OCI-LY7 (cell line): ENCODE results near the gene PPM1H. TPM values are rescaled to one million over a fixed set of nuclear protein-coding genes. Genes with fewer than 3 reads are reported as not detected.

ENCODE experiments used
- BruUV-seq: library from RNA; stranded (reverse); fragments of 400-500 nt; replicated peaks from 2 replicates; lab custom pipeline; 2021; lab: Mats Ljungman, UMichigan
- CTCF ChIA-PET: fragments of 300-600 bp; sonication (Branson Sonifier 250); formaldehyde crosslinking; loops from one replicate; lab custom pipeline; 2022; ENCODE audit warnings: antibody characterized with exemption; ENCODE audit not compliant: unreplicated experiment; lab: Charles Lee
- POLR2A ChIA-PET: fragments of 300-600 bp; sonication (Branson Sonifier 250); formaldehyde crosslinking; loops from one replicate; lab custom pipeline; 2022; ENCODE audit warnings: antibody characterized with exemption; lab: Charles Lee
- DNase-seq: peaks from one replicate; pipeline ENCODE4 v3.0.0-alpha.2; 2015; ENCODE audit warnings: low spot score
- H2AFZ ChIP-seq: fragments of 200-600 bp; sonication (generic), shearing (Covaris generic); 2 replicates; pipeline ENCODE4 v1.6.1; 2014; ENCODE audit warnings: mild to moderate bottlenecking, antibody characterized with exemption, low read length, moderate library complexity
- H3K27ac ChIP-seq: fragments of 200-600 bp; sonication (generic); 2 replicates; pipeline ENCODE4 v1.5.1; 2014; ENCODE audit warnings: mixed run types, low read depth, mild to moderate bottlenecking, moderate library complexity, low read length, inconsistent platforms; ENCODE audit not compliant: poor library complexity, severe bottlenecking
- H3K36me3 ChIP-seq: fragments of 200-600 bp; sonication (generic); 2 replicates; pipeline ENCODE4 v1.6.1; 2014; ENCODE audit warnings: mild to moderate bottlenecking, antibody characterized with exemption, low read length, moderate library complexity, mixed read lengths; ENCODE audit not compliant: insufficient read depth
- H3K4me1 ChIP-seq: fragments of 200-600 bp; sonication (generic); 2 replicates; pipeline ENCODE4 v1.5.1; 2014; ENCODE audit warnings: mild to moderate bottlenecking, low read length; ENCODE audit not compliant: insufficient read depth, poor library complexity, severe bottlenecking
- H3K4me2 ChIP-seq: fragments of 200-600 bp; sonication (generic); 2 replicates; pipeline ENCODE4 v1.6.1; 2014; ENCODE audit warnings: mild to moderate bottlenecking, low read length
- H3K4me3 ChIP-seq: fragments of 200-600 bp; sonication (generic); 2 replicates; pipeline ENCODE4 v1.5.1; 2014; ENCODE audit warnings: mild to moderate bottlenecking, low read depth, low read length; ENCODE audit not compliant: poor library complexity, severe bottlenecking
- H3K79me2 ChIP-seq: fragments of 200-600 bp; sonication (generic); 2 replicates; pipeline ENCODE4 v1.6.1; 2016; ENCODE audit warnings: low read depth, mild to moderate bottlenecking, low read length, moderate library complexity, mixed read lengths; ENCODE audit not compliant: insufficient read depth
- H3K9me2 ChIP-seq: fragments of 200-600 bp; sonication (generic); 2 replicates; pipeline ENCODE4 v1.6.1; 2016; ENCODE audit warnings: mild to moderate bottlenecking, low read length, mixed read lengths; ENCODE audit not compliant: insufficient read depth
- H3K9me3 ChIP-seq: fragments of 200-600 bp; sonication (generic); 2 replicates; pipeline ENCODE4 v1.6.1; 2014; ENCODE audit warnings: mild to moderate bottlenecking, mixed run types, low read length, mixed read lengths
- H4K20me1 ChIP-seq: fragments of 200-600 bp; sonication (generic); 2 replicates; pipeline ENCODE4 v1.6.1; 2014; ENCODE audit warnings: mild to moderate bottlenecking, antibody characterized with exemption, low read length, moderate library complexity, mixed read lengths; ENCODE audit not compliant: insufficient read depth
- EZH2phosphoT487 ChIP-seq: fragments of 200-600 bp; sonication (generic); IDR thresholded peaks from 2 replicates; pipeline ENCODE4 v1.6.1; 2018; ENCODE audit warnings: low read depth, borderline replicate concordance, mild to moderate bottlenecking, mixed run types, antibody characterized with exemption, low read length, moderate library complexity, mixed read lengths
- intact Hi-C: fragments of 100-400 bp; cut with micrococcal nuclease; formaldehyde crosslinking; loops from one replicate; pipeline ENCODE4 v1.10.0; 2022; ENCODE audit not compliant: unreplicated experiment
- total RNA-seq, 2 experiments: library from RNA; depleted of rRNA in 1 of 2; stranded (reverse); fragments of >200 nt in 1 of 2; shearing (Covaris generic) in 1 of 2; gene quantifications; 2 replicates each; pipeline ENCODE4 v1.2.3, GENCODE V29; 2014 to 2022
- TF ChIP-seq, protein P1 (sequence below): fragments of 200-600 bp; sonication (generic); conservative IDR thresholded peaks from 2 replicates; pipeline ENCODE4 v1.5.1; 2014; ENCODE audit warnings: mild to moderate bottlenecking, antibody characterized with exemption, low read length, moderate library complexity, mixed read lengths

The PPM1H gene
- total RNA-seq, 2 experiments from 2014 or later, result 2.0 to 3.4 TPM

DNA sequence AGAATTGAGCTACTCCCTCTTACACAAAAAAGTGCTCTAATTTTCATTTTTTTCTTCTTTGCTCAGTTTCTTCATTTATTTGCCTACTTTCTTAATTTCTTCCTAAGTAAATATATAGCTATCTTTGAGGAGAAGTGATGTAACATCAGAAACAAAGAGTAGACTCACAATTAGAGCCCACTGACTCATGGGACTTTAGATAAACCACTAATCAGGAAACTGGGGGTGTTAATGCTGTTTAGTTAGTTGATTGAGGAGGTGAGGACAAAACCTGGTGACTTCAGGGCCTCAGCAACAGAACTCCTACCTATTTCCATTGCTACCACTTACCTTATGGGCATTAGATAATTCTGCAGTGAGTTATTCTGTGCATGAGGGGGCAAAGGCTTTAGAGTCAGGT lies 316.6 kb downstream of the PPM1H start:
- Histone ChIP-seq H3K4me3 (no peak overlapping the region), H3K79me2 (no peaks in the 10 kb centered on the region), H3K36me3 (no peaks in the 10 kb centered on the region), H3K9me2 (no peaks in the 10 kb centered on the region), H2AFZ (no peak overlapping the region), H3K4me2 (no peak overlapping the region), H3K4me1 (no peaks in the 10 kb centered on the region), H3K9me3 (no peaks in the 10 kb centered on the region), H3K27ac (no peak overlapping the region), H4K20me1 (no peaks in the 10 kb centered on the region)
- ChIA-PET CTCF (no interaction called here), POLR2A (interaction anchor here (0.7 to 1.4 kb wide), 6 partner anchors 9 to 184 kb away, joined by 3 to 4 read pairs (median 3); no protein-coding TSS in a partner anchor)
- DNase-seq, result no peak
- intact Hi-C loops, result no loop called here
- BruUV-seq, result no TSS peak
- no peak for TF ChIP-seq EZH2phosphoT487
- TF ChIP-seq, protein P1, sequence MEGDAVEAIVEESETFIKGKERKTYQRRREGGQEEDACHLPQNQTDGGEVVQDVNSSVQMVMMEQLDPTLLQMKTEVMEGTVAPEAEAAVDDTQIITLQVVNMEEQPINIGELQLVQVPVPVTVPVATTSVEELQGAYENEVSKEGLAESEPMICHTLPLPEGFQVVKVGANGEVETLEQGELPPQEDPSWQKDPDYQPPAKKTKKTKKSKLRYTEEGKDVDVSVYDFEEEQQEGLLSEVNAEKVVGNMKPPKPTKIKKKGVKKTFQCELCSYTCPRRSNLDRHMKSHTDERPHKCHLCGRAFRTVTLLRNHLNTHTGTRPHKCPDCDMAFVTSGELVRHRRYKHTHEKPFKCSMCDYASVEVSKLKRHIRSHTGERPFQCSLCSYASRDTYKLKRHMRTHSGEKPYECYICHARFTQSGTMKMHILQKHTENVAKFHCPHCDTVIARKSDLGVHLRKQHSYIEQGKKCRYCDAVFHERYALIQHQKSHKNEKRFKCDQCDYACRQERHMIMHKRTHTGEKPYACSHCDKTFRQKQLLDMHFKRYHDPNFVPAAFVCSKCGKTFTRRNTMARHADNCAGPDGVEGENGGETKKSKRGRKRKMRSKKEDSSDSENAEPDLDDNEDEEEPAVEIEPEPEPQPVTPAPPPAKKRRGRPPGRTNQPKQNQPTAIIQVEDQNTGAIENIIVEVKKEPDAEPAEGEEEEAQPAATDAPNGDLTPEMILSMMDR, result no peak

DNA sequence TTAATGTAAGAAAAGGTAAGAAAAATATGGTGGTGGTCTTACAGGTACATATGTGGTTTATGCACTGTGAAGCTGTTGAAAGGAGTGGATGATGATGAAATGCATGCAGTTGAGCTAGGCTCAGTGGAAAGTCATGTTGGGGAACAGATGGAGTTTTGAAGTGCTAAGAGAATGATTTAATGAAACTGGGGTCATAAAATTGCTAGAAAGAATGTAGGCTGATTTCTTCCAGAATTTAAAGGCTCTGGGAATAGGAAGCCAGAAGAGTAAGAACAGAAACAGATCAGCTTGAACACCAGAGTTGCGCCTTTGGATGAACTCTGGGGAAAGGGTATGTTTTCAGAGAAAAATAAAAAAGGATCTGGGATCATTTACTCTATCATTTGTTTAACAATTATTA lies 321.9 kb downstream of the PPM1H start:
- ChIA-PET CTCF (no interaction called here), POLR2A (no interaction called here)
- TF ChIP-seq, protein P1, result no peak
- TF ChIP-seq EZH2phosphoT487, result no peak
- no peak overlapping the region for H2AFZ ChIP-seq
- no peak overlapping the region for H3K27ac ChIP-seq
- intact Hi-C loops, result no loop called here
- H3K4me3 ChIP-seq, result no peak overlapping the region
- H3K9me2 ChIP-seq, result no peaks in the 10 kb centered on the region
- no TSS peak for BruUV-seq
- H4K20me1 ChIP-seq, result no peaks in the 10 kb centered on the region
- H3K79me2 ChIP-seq, result no peaks in the 10 kb centered on the region
- no peaks in the 10 kb centered on the region for H3K36me3 ChIP-seq
- DNase-seq, result no peak
- H3K4me1 ChIP-seq, result no peaks in the 10 kb centered on the region
- no peak overlapping the region for H3K4me2 ChIP-seq
- no peaks in the 10 kb centered on the region for H3K9me3 ChIP-seq

DNA sequence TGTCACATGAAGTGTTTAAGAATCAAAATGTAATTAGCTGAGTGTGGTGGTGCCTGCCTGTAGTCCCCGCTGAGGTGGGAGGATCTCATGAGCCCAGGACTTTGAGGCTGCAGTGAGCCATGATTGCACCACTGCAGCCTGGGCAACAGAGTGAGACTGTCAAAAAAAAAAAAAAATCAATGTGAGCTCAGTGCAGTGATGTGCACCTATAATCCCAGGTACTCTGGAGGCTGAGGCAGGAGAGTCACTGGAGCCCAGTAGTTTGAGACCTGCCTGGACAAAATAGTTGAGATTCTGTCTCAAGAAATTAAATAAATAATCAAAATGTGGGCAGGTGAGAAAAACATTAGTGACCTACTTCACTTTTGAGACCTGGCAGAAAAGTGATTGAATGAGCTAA lies 328.3 kb downstream of the PPM1H start:
- Histone ChIP-seq H3K79me2 (peaks cover 23% of the 10 kb centered on the region), H3K4me3 (no peak overlapping the region), H3K36me3 (peaks cover 10% of the 10 kb centered on the region), H2AFZ (no peak overlapping the region), H3K9me2 (no peaks in the 10 kb centered on the region), H3K9me3 (no peaks in the 10 kb centered on the region), H3K4me1 (peaks cover 18% of the 10 kb centered on the region), H3K4me2 (no peak overlapping the region), H3K27ac (no peak overlapping the region), H4K20me1 (peaks cover 21% of the 10 kb centered on the region)
- no peak for DNase-seq
- ChIA-PET POLR2A (interaction anchor here (0.6 to 1.1 kb wide), 6 partner anchors 8 to 139 kb away, joined by 3 to 5 read pairs (median 4); partner anchors contain the start of gene MON2), CTCF (interaction anchor here (1.1 kb wide), 1 partner anchor 14 kb away, joined by 7 read pairs; no protein-coding TSS in a partner anchor)
- BruUV-seq, result no TSS peak
- intact Hi-C loops, result loop anchor here (10.0 kb wide), 1 partner anchor 142 kb away; the partner anchor contains the start of gene MON2
- TF ChIP-seq EZH2phosphoT487, result no peak
- TF ChIP-seq, protein P1, result no peak
